Astrocyte of the cerebellum (primary cell): ENCODE measurements around the gene CAMK4.

Experiments
- DNase-seq: peaks from one replicate; pipeline ENCODE4 v3.0.0-alpha.2; 2011; ENCODE audit warnings: low read depth
- H3K4me3 ChIP-seq: 2 replicates; pipeline ENCODE4 v1.5.1; 2011; ENCODE audit warnings: mild to moderate bottlenecking, low read depth, low read length, moderate library complexity
- in situ Hi-C: cut with HindIII; loops from 2 replicates; pipeline ENCODE4 v1.10.0; 2017; ENCODE audit warnings: low sequenced_read_pairs
- TF ChIP-seq, protein P1 (sequence below): IDR thresholded peaks from 2 replicates; pipeline ENCODE4 v1.5.1; 2012; ENCODE audit warnings: low read length, low read depth, moderate library complexity, mild to moderate bottlenecking; ENCODE audit errors: missing control alignments

The CAMK4 gene

DNA sequence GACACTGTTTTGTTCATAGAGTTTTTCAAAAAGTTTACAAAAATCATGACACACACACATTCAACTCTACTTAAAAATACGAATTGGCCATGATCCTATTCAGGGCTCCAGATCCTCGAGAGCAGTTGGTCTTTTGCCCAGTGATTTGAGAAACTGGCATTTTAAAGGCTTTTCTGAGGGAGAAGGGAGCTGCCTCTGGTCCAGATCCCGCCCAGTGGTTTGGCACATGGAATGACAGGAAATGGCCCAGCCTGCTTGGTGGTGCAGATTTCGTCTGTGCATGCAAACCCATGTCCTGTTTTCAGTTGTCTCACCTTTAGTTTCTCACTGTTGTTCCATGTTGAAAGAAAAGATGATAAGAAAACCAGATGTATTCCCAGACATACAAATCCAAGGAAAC, 3.6 kb downstream of the CAMK4 start:
- in situ Hi-C loops = no loop called here
- H3K4me3 ChIP-seq = no peak overlapping the region
- peak; percentile 54 for DNase-seq
- TF ChIP-seq, protein P1, sequence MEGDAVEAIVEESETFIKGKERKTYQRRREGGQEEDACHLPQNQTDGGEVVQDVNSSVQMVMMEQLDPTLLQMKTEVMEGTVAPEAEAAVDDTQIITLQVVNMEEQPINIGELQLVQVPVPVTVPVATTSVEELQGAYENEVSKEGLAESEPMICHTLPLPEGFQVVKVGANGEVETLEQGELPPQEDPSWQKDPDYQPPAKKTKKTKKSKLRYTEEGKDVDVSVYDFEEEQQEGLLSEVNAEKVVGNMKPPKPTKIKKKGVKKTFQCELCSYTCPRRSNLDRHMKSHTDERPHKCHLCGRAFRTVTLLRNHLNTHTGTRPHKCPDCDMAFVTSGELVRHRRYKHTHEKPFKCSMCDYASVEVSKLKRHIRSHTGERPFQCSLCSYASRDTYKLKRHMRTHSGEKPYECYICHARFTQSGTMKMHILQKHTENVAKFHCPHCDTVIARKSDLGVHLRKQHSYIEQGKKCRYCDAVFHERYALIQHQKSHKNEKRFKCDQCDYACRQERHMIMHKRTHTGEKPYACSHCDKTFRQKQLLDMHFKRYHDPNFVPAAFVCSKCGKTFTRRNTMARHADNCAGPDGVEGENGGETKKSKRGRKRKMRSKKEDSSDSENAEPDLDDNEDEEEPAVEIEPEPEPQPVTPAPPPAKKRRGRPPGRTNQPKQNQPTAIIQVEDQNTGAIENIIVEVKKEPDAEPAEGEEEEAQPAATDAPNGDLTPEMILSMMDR = no peak

DNA sequence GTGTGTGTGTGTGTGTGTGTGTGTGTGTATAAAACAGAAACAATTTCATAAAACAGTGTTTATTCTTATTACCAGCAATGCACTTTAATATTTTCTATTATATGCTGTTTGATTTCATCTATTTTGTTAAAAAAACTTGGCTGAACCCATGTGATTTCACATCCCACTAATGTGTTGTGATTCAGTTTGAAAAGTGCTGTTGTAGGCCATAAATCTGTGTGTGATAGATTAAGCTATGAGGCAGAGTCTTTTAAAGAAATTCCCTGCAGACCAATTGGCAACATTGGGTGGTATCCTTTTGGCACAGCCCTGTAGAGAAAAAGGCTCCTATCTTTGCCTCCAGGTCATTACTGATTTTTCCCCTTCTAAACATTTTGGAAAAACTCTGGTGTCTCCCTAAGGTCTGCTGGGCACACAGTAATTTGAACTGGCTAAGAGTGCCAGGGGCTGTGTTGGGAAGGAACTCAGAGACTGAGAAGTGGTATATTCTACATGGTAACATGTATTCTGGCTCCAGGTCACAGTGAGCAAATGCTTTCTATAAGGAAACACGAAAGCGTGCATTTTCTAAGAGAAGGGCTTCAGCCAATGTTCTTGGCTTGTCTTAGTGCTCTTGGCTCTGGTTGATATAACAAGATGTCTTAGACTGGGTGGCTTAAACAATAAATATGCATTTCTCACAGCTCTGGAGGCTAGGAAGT, 4.5 kb downstream of the CAMK4 start:
- H3K4me3 ChIP-seq = no peak overlapping the region

DNA sequence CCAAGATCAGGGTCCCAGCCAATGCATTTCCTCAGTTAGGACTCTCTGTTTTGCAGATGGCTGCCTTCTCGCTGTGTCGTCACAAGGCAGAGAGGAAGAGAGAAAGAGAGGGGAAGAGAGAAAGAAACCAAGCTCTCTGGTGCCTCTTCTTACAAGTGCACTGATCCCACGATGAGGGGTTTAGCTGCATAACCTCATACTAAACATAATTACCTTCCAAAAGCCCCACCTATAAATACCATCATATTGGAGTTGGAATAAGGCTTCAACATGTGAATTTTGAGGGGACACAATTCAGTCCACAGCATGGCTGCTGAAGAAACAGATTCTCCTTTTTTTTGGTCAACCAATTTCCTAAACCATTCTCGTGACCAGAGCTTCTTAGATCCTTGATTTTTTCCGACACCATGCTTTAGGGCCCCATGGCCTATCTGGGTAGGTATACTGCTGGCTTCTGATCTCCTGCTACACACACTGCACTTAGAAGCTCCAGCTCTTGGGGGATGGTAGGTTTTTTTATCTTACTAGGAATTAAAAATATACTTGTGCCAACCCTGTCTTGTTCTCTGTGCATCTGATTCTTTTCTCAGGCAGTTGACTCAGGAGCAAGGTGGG, 5.1 kb downstream of the CAMK4 start:
- DNase-seq = no peak
- in situ Hi-C loops = no loop called here
- H3K4me3 ChIP-seq = no peak overlapping the region
- TF ChIP-seq, protein P1 = no peak

More for the DNA sequence above, 4.5 kb downstream of the CAMK4 start:
- DNase-seq = no peak
- TF ChIP-seq, protein P1 = no peak
- in situ Hi-C loops = no loop called here

DNA sequence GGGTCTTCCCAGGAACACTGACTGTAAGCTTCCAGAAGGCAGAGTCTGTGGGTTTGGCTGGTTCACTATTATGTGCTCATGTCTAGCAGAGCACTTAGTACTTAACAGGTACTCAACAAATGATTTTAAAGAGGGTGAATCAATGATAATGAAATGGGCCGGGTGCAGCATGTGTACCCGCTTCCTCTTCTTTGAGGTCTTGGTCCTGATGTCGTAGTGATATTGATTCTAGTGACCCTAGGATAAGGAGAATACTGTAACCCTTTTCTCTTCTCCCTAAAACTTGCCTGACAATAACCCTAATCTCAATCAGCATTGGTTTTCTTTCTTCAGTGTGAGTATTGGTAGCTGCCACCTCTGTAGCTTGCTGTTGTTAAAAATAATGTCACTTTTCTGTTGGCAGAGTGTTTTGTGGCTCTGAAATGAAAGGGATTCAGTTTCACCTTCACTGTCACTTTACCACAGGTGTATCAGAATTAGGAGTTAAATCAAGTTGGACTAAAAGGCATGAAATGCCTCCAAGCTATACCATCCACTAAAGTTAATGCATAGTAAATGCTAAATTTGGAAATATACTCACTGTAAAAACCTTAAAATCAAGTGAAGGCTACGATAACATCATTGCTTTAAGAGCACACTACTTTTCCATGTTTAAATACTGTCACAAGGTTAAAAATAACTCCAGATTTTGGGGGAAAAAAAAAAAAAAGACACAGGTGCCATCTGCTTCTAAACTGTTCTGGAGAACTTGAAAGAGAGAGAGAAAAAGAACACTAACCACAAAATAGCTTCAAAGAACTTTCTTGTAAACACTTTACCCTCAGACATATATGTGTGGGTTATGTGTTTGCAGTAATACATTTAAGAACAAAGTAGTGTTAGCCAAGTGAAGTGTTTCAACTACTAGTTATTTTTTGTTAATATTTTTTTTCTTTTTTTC, 6.0 kb downstream of the CAMK4 start:
- no peak for DNase-seq
- in situ Hi-C loops = no loop called here
- no peak overlapping the region for H3K4me3 ChIP-seq
- TF ChIP-seq, protein P1 = no peak

DNA sequence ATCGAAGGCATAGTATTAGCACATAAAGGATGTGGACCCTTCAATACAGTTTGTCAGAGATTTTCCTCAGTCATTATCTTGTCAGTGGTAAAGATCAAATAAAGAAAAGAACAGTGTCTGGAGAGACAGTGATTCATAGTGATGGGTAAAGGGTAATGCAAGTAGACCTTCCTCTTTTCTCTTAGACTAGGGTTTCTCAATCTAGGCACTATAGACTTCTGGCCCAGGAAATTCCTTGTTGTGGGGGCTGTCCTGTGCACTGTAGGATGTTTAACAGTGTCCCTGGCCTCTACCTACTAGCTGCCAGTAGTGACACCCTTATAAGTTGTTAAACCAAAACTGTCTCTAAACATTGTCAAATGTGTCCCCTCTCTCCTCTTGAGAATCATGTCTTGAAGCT, 6.9 kb downstream of the CAMK4 start:
- in situ Hi-C loops = no loop called here
- no peak for DNase-seq
- H3K4me3 ChIP-seq = no peak overlapping the region
- TF ChIP-seq, protein P1 = no peak

DNA sequence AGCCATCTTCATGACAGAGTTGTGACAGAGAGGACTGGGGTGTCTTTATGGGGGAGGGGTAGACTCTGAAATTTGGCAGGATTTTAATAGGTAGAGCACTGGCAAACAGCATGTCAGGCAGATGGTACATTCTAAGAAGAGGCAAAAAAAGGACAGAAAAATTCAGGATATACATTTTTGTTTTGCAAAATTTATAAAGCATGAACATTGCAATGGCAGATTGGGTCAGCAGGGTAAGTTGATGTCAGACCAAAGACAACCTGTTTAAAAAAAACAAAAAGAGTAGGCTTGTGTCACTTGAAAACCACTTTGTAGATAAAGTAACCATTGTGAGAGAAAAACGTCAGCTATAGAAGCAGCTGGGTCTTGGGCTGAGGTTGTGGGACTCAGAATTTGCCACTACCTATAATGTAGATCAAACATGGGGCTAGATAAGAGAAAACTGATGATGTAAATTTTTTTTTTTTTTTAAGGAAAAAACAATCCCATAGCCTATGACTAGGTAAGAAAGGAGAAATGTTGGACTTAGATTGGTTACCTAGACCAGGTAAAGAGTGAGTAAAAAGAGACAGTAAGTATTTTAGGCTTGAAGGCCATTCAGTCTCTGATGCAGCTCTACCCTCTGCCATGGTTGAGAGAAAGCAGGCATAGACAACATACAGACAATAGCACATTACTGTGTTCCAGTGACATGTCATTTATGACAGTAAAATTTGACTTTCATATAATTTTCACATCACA, 8.3 kb downstream of the CAMK4 start:
- in situ Hi-C loops = no loop called here
- no peak for DNase-seq
- H3K4me3 ChIP-seq = no peak overlapping the region
- TF ChIP-seq, protein P1 = no peak
